SK-N-MC (cell line): ENCODE results near the gene AMBRA1.

ENCODE experiments used
- EZH2 ChIP-seq: fragments of 200-600 bp; sonication (generic); IDR thresholded peaks from one replicate; pipeline ENCODE4 v1.6.1; 2017; ENCODE audit warnings: antibody characterized with exemption
- FOXP2 ChIP-seq: optimal IDR thresholded peaks from 2 replicates; pipeline ENCODE3; 2011; ENCODE audit warnings: mild to moderate bottlenecking, moderate library complexity; ENCODE audit not compliant: insufficient read depth; ENCODE audit errors: extremely low read length, control extremely low read depth
- POLR2AphosphoS5 ChIP-seq: IDR thresholded peaks from 2 replicates; pipeline ENCODE4 v1.6.1; 2012; ENCODE audit warnings: mild to moderate bottlenecking, low read depth, low read length, borderline replicate concordance

- TF ChIP-seq EZH2, result no peak
- TF ChIP-seq POLR2AphosphoS5, result no peak
- TF ChIP-seq FOXP2, result no peak
Measured at GRCh38 chr11:46519351-46519750, 74.5 kb downstream of the AMBRA1 start.
